Smooth muscle cell (in vitro differentiated cells): ENCODE measurements around the gene S1PR4. TPM values are rescaled to one million over a fixed set of nuclear protein-coding genes. Genes with fewer than 3 reads are reported as not detected.

ENCODE experiments used
- DNase-seq: peaks from one replicate; lab custom pipeline; 2025; ENCODE audit not compliant: unreplicated experiment; lab: John Stamatoyannopoulos, UW
- H2AFZ ChIP-seq: fragments of 200-600 bp; sonication (generic); 2 replicates; pipeline ENCODE4 v1.6.0; 2016; ENCODE audit warnings: antibody characterized with exemption, low read depth, mild to moderate bottlenecking
- H3F3A ChIP-seq: fragments of 200-600 bp; sonication (generic); 2 replicates; pipeline ENCODE4 v1.6.0; 2017; ENCODE audit warnings: antibody characterized with exemption, low read depth
- H3K27ac ChIP-seq: fragments of 200-600 bp; sonication (generic); 2 replicates; pipeline ENCODE4 v1.5.1; 2016; ENCODE audit warnings: low read depth, mild to moderate bottlenecking
- H3K27me3 ChIP-seq: fragments of 200-600 bp; sonication (generic); 2 replicates; pipeline ENCODE4 v1.6.1; 2016; ENCODE audit warnings: low read depth, mild to moderate bottlenecking
- H3K36me3 ChIP-seq: fragments of 200-600 bp; sonication (generic); 2 replicates; pipeline ENCODE4 v1.5.1; 2016; ENCODE audit warnings: low read depth
- H3K4me1 ChIP-seq: fragments of 200-600 bp; sonication (generic); 2 replicates; pipeline ENCODE4 v1.5.1; 2016; ENCODE audit warnings: low read depth
- H3K4me2 ChIP-seq: fragments of 200-600 bp; sonication (generic); 2 replicates; pipeline ENCODE4 v1.6.0; 2016; ENCODE audit warnings: mild to moderate bottlenecking
- H3K4me3 ChIP-seq: fragments of 200-600 bp; sonication (generic); 2 replicates; pipeline ENCODE4 v1.5.1; 2016; ENCODE audit warnings: mild to moderate bottlenecking
- H3K79me2 ChIP-seq: fragments of 200-600 bp; sonication (generic); 2 replicates; pipeline ENCODE4 v1.6.0; 2016; ENCODE audit warnings: low read depth, mild to moderate bottlenecking
- H3K9ac ChIP-seq: fragments of 200-600 bp; sonication (generic); 2 replicates; pipeline ENCODE4 v1.6.0; 2016; ENCODE audit warnings: low read depth
- H3K9me3 ChIP-seq: fragments of 200-600 bp; sonication (generic); replicated peaks from 2 replicates; pipeline ENCODE4 v1.5.1; 2016; ENCODE audit warnings: low read depth
- H4K20me1 ChIP-seq: fragments of 200-600 bp; sonication (generic); 2 replicates; pipeline ENCODE4 v1.6.0; 2016; ENCODE audit warnings: low read depth
- CTCF ChIP-seq: fragments of 200-600 bp; sonication (generic); IDR thresholded peaks from 2 replicates; pipeline ENCODE4 v1.5.1; 2017; ENCODE audit warnings: borderline replicate concordance, mild to moderate bottlenecking, antibody characterized with exemption; ENCODE audit not compliant: insufficient read depth, poor library complexity, severe bottlenecking
- WGBS: methylation state at CpG from one replicate; pipeline ENCODE4 v1.1.7; 2016; ENCODE audit warnings: low lambda C conversion rate; 5-methylcytosine and 5-hydroxymethylcytosine counted together
- polyA plus RNA-seq: library from polyadenylated mRNA; unstranded; fragments of >200 nt; fragmentation: Nextera tagmentation; extraction: Ambion mirVana; gene quantifications from 2 replicates; pipeline ENCODE4 v1.2.1, GENCODE V29; 2016
- total RNA-seq: library from RNA; depleted of rRNA; stranded (reverse); fragments of >200 nt; gene quantifications from 2 replicates; pipeline ENCODE4 v1.2.3, GENCODE V29; 2014

S1PR4 gene
- total and polyA plus RNA-seq, 2 experiments from 2014 or later, result not detected

DNA sequence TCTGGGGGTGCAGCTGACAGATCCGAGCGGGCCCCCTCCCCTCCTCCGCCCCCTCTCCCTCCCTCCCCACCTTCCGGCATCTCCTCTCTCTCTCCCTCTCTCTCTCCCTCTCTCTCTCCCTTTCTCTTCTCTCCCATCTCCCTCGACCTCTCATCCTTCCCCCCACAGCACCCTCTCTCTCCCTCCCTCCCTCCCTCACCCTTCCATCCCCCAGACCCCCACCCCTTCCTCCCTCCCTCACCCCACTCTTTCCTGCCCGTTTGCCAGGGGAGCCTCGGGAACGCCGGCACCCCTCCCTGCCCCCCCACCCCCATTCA, 46.6 kb downstream of the S1PR4 start:
- no peak for TF ChIP-seq CTCF
- Histone ChIP-seq H3K27me3 (peaks cover 66% of the 10 kb centered on the region), H3K9me3 (no peaks in the 10 kb centered on the region), H3K4me1 (no peaks in the 10 kb centered on the region), H3K36me3 (no peaks in the 10 kb centered on the region), H3K9ac (no peak overlapping the region), H3K4me2 (no peak overlapping the region), H3K27ac (no peak overlapping the region), H4K20me1 (no peaks in the 10 kb centered on the region), H3K79me2 (no peaks in the 10 kb centered on the region), H3K4me3 (no peak overlapping the region), H3F3A (no peaks in the 10 kb centered on the region), H2AFZ (no peak overlapping the region)
- WGBS, result no CpG with 5 or more reads among the region's 9 CpGs
- no peak for DNase-seq

DNA sequence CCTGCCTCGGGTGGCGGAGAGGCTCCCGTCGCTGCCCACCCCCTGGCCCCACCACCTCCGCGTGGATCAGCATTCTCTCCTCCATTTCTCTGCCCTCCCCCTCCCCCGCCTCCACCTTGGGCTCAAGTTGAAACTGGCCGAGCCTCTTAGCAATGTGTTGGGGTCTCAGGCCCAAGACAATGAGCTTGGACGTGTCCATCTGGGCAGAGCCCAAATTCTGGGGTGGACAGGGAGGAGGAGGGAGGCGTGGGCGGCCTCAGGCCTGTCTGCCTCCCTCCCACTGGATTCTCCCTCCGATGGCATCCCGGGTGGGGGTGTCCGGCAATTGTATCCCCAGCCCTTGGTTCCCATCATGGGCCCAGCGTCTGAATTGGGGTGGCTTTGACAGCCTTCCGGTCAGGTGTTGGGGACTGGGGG, 47.1 kb downstream of the S1PR4 start:
- Histone ChIP-seq H3K9ac (no peak overlapping the region), H3F3A (no peaks in the 10 kb centered on the region), H3K4me1 (no peaks in the 10 kb centered on the region), H3K27me3 (peaks cover 71% of the 10 kb centered on the region), H3K9me3 (no peaks in the 10 kb centered on the region), H3K36me3 (no peaks in the 10 kb centered on the region), H2AFZ (no peak overlapping the region), H3K27ac (no peak overlapping the region), H4K20me1 (no peaks in the 10 kb centered on the region), H3K79me2 (no peaks in the 10 kb centered on the region), H3K4me3 (no peak overlapping the region), H3K4me2 (no peak overlapping the region)
- WGBS, result 50% methylated on average over 14 of the region's 16 CpGs
- no peak for DNase-seq
- no peak for TF ChIP-seq CTCF

DNA sequence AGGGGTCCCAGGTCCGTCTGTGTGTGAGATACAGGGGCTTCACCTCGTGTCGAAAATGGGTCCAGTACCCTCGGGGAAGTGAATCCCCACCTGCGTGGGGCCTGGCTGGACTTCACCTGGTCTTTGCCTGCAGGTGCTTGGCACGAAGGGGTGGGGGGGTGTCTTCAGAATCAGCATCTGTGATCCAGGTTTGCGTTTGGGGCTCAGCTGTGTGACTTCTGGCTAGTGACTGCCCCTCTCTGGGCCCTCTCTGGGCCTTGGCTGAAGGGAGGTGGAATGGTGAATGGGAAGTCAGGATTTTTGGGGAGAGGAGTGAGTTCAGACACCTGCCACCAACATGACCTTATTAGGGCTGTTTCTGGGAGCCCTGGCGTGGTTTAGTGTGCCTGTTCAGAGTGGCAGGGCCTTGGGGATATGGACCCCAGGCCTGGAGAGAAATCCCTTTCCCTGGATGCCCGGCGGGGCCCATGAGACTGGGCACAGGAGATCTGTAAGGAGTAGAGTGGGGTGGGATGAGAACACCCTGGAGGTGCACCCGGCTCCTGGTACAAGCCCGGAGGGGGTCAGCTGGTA, 48.6 kb downstream of the S1PR4 start:
- WGBS, result 86% methylated on average over 12 of the region's 12 CpGs
- no peak for DNase-seq
- Histone ChIP-seq H2AFZ (no peak overlapping the region), H3K9ac (no peak overlapping the region), H3K4me3 (no peak overlapping the region), H3K79me2 (no peaks in the 10 kb centered on the region), H3F3A (no peaks in the 10 kb centered on the region), H3K27me3 (peaks cover 74% of the 10 kb centered on the region), H3K4me1 (no peaks in the 10 kb centered on the region), H4K20me1 (no peaks in the 10 kb centered on the region), H3K27ac (no peak overlapping the region), H3K36me3 (no peaks in the 10 kb centered on the region), H3K9me3 (no peaks in the 10 kb centered on the region), H3K4me2 (no peak overlapping the region)
- no peak for TF ChIP-seq CTCF

- no peaks in the 10 kb centered on the region for H4K20me1 ChIP-seq
- H3K36me3 ChIP-seq, result no peaks in the 10 kb centered on the region
- H3K27me3 ChIP-seq, result peaks cover 63% of the 10 kb centered on the region
- H3F3A ChIP-seq, result no peaks in the 10 kb centered on the region
- H3K4me3 ChIP-seq, result no peak overlapping the region
- no peak for TF ChIP-seq CTCF
- no peak overlapping the region for H2AFZ ChIP-seq
- no peak overlapping the region for H3K4me2 ChIP-seq
- no peak for DNase-seq
- H3K4me1 ChIP-seq, result no peaks in the 10 kb centered on the region
- no peaks in the 10 kb centered on the region for H3K79me2 ChIP-seq
- H3K9me3 ChIP-seq, result no peaks in the 10 kb centered on the region
- H3K27ac ChIP-seq, result no peak overlapping the region
- 72% methylated on average over 9 of the region's 9 CpGs for WGBS
- no peak overlapping the region for H3K9ac ChIP-seq
These were observed 50.8 kb downstream of the S1PR4 start for GRCh38 chr19:3229346-3229743.
